Adrenal gland (tissue), 5 donors: ENCODE measurements around the gene VASP.

Source experiments
- POLR2A ChIP-seq, 2 donors: fragments of 450-650 bp; IDR thresholded peaks; one replicate each; pipeline ENCODE4 v1.6.1; 2017; ENCODE audit warnings: antibody characterized with exemption in 2 of 2, mild to moderate bottlenecking in 2 of 2, moderate library complexity in 1 of 2
- TF ChIP-seq, protein P1 (sequence below), 6 experiments: fragments of 450-650 bp in 4 of 6; fragments of 200-600 bp in 2 of 6; sonication (generic) in 1 of 6; IDR thresholded peaks; 1 replicate in 5 of 6; 2 replicates in 1 of 6; pipeline versions ENCODE4 v1.5.1 to v1.8.0; 2016 to 2021; ENCODE audit warnings: antibody characterized with exemption in 6 of 6, mild to moderate bottlenecking in 2 of 6, moderate library complexity in 1 of 6
- donor health status: DM: no; HTN: no; CAD: no.

DNA sequence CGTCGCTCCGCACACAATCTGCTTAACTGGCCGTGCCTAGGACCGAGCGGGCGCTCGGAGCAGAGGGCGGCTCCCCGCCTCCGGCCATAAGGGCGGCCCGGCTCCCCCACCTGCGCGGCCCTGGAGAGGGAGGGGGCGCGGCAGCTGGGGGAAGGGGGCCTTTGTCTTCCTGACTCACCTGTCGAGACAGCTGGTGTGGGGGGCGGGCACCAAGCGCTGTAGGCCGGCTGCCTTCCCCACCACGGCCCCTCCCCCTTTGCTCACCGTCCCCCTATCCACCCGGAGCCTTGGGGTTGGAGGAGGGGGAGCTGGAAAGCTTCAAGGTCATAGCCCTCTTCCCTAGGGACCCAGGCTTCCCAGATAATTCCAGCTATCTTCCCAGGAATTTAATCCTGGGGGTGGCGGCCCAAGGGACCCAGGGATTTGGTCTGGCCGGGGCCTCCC lies 1.2 kb downstream of the VASP start:
- TF ChIP-seq, protein P1, sequence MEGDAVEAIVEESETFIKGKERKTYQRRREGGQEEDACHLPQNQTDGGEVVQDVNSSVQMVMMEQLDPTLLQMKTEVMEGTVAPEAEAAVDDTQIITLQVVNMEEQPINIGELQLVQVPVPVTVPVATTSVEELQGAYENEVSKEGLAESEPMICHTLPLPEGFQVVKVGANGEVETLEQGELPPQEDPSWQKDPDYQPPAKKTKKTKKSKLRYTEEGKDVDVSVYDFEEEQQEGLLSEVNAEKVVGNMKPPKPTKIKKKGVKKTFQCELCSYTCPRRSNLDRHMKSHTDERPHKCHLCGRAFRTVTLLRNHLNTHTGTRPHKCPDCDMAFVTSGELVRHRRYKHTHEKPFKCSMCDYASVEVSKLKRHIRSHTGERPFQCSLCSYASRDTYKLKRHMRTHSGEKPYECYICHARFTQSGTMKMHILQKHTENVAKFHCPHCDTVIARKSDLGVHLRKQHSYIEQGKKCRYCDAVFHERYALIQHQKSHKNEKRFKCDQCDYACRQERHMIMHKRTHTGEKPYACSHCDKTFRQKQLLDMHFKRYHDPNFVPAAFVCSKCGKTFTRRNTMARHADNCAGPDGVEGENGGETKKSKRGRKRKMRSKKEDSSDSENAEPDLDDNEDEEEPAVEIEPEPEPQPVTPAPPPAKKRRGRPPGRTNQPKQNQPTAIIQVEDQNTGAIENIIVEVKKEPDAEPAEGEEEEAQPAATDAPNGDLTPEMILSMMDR (IDR thresholded peaks at IDR 0.05): no peak
- TF ChIP-seq POLR2A (IDR thresholded peaks at IDR 0.05): no peak
